NB4 (cell line): Measurements from ENCODE around the gene CHST6.

ENCODE experiments used
- MYC ChIP-seq: IDR thresholded peaks from 2 replicates; pipeline ENCODE4 v1.6.1; 2011; ENCODE audit warnings: low read depth, low read length
- POLR2A ChIP-seq: IDR thresholded peaks from 2 replicates; pipeline ENCODE4 v1.6.1; 2011; ENCODE audit warnings: mild to moderate bottlenecking; ENCODE audit not compliant: insufficient read length; ENCODE audit errors: extremely low read depth
- TF ChIP-seq, protein P1 (sequence below): IDR thresholded peaks from one replicate; pipeline ENCODE4 v1.5.1; 2012; ENCODE audit warnings: low read depth, low read length
- TF ChIP-seq, protein P2 (sequence below): IDR thresholded peaks from 2 replicates; pipeline ENCODE4 v1.6.1; 2011; ENCODE audit warnings: low read depth, low read length

DNA sequence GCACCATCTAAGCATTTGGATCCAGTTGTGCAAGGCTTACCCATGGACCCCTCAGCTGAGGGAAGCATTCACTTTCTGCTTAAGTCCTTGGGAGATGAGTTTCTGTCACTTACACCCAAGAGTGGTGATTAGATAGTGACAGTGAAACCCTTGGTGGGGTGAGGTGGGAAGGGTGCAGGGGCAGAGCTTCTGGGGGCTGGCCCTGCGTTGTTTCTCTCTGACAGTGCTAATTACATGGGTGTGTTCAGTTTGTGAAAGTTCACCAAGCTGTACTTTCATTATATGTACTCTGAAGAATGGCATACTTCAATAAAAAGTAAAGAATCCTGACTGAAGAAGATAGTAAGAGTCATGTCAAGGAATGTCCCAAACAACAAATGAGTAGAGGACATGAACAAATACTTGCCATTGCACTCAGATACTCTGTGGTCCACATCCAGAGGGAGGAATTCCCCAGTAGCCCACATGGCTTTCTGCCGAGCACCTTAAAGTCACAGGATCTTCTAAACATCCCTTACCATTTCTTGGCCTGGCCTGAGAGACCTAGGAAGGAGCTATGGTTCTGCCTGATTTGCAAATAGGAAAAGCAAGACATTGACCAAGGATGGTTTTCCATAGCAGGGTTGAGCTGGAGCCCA is 8.4 kb downstream of the CHST6 start:
- TF ChIP-seq, protein P1, sequence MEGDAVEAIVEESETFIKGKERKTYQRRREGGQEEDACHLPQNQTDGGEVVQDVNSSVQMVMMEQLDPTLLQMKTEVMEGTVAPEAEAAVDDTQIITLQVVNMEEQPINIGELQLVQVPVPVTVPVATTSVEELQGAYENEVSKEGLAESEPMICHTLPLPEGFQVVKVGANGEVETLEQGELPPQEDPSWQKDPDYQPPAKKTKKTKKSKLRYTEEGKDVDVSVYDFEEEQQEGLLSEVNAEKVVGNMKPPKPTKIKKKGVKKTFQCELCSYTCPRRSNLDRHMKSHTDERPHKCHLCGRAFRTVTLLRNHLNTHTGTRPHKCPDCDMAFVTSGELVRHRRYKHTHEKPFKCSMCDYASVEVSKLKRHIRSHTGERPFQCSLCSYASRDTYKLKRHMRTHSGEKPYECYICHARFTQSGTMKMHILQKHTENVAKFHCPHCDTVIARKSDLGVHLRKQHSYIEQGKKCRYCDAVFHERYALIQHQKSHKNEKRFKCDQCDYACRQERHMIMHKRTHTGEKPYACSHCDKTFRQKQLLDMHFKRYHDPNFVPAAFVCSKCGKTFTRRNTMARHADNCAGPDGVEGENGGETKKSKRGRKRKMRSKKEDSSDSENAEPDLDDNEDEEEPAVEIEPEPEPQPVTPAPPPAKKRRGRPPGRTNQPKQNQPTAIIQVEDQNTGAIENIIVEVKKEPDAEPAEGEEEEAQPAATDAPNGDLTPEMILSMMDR: no peak
- TF ChIP-seq, protein P2, sequence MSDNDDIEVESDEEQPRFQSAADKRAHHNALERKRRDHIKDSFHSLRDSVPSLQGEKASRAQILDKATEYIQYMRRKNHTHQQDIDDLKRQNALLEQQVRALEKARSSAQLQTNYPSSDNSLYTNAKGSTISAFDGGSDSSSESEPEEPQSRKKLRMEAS: no peak
- TF ChIP-seq POLR2A (no peak), MYC (no peak)
